Activated CD4-positive, alpha-beta T cell treated with anti-CD3 and anti-CD28 coated beads for 36 hours (primary cell): ENCODE results near the gene SMOC2. TPM values are rescaled to one million over a fixed set of nuclear protein-coding genes. Genes with fewer than 3 reads are reported as not detected.
"Not testable (repeated sequence)": the region's sequence is repeated elsewhere in the genome, so short reads cannot be mapped to it uniquely, and the experiment has no call there.

ENCODE experiments used
- ATAC-seq: fragments of 200-7000 bp; cut with Tn5 transposase; one replicate; pipeline ENCODE4 v1.10.0; 2021; ENCODE audit warnings: mild to moderate bottlenecking, moderate library complexity
- CTCF ChIA-PET: fragments of 350-600 bp; sonication (Branson Sonifier 250); formaldehyde crosslinking; loops from one replicate; lab custom pipeline; 2021; ENCODE audit warnings: antibody characterized with exemption; lab: Charles Lee
- POLR2A ChIA-PET: fragments of 350-600 bp; sonication (Branson Sonifier 250); formaldehyde crosslinking; loops from one replicate; lab custom pipeline; 2021; ENCODE audit warnings: antibody characterized with exemption, inconsistent platforms; lab: Charles Lee
- DNase-seq: peaks from one replicate; pipeline ENCODE4 v3.0.0-alpha.2; 2020
- H3K27ac Mint-ChIP-seq: one replicate; pipeline ENCODE4 v1.8.0; 2021; ENCODE audit warnings: mixed read lengths
- H3K27me3 Mint-ChIP-seq: one replicate; pipeline ENCODE4 v1.8.0; 2021; ENCODE audit warnings: mixed read lengths
- H3K36me3 Mint-ChIP-seq: one replicate; pipeline ENCODE4 v1.8.0; 2021; ENCODE audit warnings: low read depth, mixed read lengths
- H3K4me1 Mint-ChIP-seq: one replicate; pipeline ENCODE4 v1.8.0; 2021; ENCODE audit warnings: mixed read lengths
- H3K4me3 Mint-ChIP-seq: one replicate; pipeline ENCODE4 v1.8.0; 2021; ENCODE audit warnings: mild to moderate bottlenecking, moderate library complexity, mixed read lengths
- H3K9me3 Mint-ChIP-seq: one replicate; pipeline ENCODE4 v1.8.0; 2021; ENCODE audit warnings: low read depth, mixed read lengths
- intact Hi-C, 2 experiments: fragments of 100-400 bp; cut with DNase I in 1 of 2; cut with micrococcal nuclease in 1 of 2; formaldehyde crosslinking; loops; one replicate each; pipeline versions ENCODE4 v1.14.2 to v1.15.1; 2022 to 2024; cut with DNase I, micrococcal nuclease
- total RNA-seq, 2 experiments: library from RNA; stranded (reverse); gene quantifications; one replicate each; pipeline ENCODE4 v1.2.3, GENCODE V29; 2021

Gene SMOC2
- total RNA-seq, 2 experiments from 2014 or later = not detected

DNA sequence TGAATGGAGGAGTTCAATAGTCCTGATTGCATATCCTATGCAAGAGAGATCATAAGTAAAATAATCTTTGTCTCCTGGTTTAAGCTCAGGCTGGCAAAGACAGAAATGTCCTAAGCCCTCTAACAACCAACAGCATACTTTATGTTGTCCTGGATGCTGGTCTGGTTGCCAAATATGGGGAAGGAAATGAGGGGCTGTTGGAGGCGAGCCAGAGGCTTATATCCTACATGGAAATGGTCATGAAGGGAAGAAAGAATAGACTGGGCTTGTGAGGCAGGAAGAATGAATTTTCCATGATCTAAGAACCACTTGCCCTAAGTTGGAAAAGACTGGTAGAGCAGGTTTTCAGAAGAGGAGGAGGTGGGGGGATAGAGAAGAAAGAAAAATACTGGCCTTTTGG is 237.1 kb downstream of the SMOC2 start:
- Mint-ChIP-seq H3K9me3 (no peaks in the 10 kb centered on the region), H3K36me3 (no peaks in the 10 kb centered on the region), H3K4me3 (no peak overlapping the region), H3K27ac (no peak overlapping the region), H3K4me1 (no peaks in the 10 kb centered on the region), H3K27me3 (peaks cover 5% of the 10 kb centered on the region)
- POLR2A ChIA-PET = no interaction called here
- intact Hi-C loops = no loop called here
- CTCF ChIA-PET = no interaction called here
- ATAC-seq (no peak), DNase-seq (no peak)

DNA sequence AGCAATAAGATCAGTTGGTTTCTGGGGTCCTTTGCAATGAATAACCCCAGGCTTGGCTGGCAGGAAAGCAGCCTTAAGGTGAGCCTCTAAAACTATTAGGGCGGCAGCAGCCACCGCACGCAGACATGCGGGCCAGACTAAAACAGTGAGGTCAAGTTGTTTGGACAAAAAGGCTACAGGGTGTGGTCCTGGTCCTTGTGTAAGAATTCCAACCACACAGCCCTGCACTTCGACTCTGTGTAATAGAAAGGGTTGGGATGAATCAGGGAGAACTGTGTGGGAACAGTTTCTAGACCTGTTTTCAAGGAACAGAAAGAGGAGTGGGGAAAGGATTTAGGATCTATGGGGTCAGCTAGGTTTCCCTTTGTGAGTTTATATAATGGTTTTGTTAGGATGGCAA is 237.6 kb downstream of the SMOC2 start:
- no peaks in the 10 kb centered on the region for H3K9me3 Mint-ChIP-seq
- no peak overlapping the region for H3K27ac Mint-ChIP-seq
- H3K36me3 Mint-ChIP-seq = no peaks in the 10 kb centered on the region
- no peak for ATAC-seq
- H3K4me3 Mint-ChIP-seq = no peak overlapping the region
- intact Hi-C loops = no loop called here
- ChIA-PET CTCF (no interaction called here), POLR2A (no interaction called here)
- no peaks in the 10 kb centered on the region for H3K4me1 Mint-ChIP-seq
- no peak for DNase-seq
- H3K27me3 Mint-ChIP-seq = peaks cover 5% of the 10 kb centered on the region

DNA sequence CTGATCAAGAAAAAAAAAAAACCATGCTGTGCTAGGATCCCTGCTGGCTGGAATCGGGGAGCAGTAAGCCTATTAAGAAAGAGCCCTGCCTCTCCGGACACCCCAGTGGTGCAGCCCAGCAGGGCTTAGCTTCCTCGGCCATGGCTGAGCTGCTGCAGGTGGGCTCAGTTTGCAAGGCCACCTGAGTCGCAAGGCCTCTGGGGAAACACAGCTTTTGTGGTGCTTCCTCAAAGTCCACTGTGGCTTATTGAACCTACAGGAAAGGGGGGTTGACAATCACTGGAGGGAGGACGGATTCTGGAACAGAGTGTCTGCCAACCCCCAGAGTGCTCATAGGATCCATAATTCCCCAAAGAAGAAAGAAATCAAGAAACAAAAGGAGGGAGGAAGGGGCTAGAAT is 240.8 kb downstream of the SMOC2 start:
- Mint-ChIP-seq H3K27ac (no peak overlapping the region), H3K36me3 (no peaks in the 10 kb centered on the region), H3K27me3 (peaks cover 5% of the 10 kb centered on the region), H3K4me1 (no peaks in the 10 kb centered on the region), H3K4me3 (no peak overlapping the region), H3K9me3 (no peaks in the 10 kb centered on the region)
- POLR2A ChIA-PET = no interaction called here
- no peak for ATAC-seq
- DNase-seq = no peak
- CTCF ChIA-PET = no interaction called here
- intact Hi-C loops = no loop called here

DNA sequence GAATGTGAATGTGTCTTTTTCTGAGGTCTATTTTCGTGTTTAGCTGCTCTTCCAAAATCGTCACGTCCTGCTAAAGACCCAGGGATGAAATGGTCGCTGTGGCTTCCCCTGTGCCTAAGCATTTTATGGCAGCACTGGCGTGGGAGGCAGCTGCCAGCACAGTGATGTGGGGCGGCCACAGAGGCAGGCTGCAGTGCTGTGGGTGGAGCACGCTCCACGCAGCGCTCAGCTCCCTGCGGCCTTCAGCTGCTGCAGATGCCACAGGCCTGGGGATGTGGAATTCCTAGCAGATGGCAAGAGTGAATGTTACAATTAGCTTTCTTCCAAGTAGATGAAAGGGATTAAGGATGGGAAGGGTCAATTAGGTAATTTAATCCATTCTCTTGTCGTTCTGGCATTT is 242.6 kb downstream of the SMOC2 start:
- no peaks in the 10 kb centered on the region for H3K9me3 Mint-ChIP-seq
- ATAC-seq = no peak
- no peaks in the 10 kb centered on the region for H3K4me1 Mint-ChIP-seq
- CTCF ChIA-PET = no interaction called here
- POLR2A ChIA-PET = no interaction called here
- no peak for DNase-seq
- H3K27ac Mint-ChIP-seq = no peak overlapping the region
- H3K4me3 Mint-ChIP-seq = no peak overlapping the region
- no peaks in the 10 kb centered on the region for H3K36me3 Mint-ChIP-seq
- intact Hi-C loops = no loop called here
- H3K27me3 Mint-ChIP-seq = peaks cover 2% of the 10 kb centered on the region

DNA sequence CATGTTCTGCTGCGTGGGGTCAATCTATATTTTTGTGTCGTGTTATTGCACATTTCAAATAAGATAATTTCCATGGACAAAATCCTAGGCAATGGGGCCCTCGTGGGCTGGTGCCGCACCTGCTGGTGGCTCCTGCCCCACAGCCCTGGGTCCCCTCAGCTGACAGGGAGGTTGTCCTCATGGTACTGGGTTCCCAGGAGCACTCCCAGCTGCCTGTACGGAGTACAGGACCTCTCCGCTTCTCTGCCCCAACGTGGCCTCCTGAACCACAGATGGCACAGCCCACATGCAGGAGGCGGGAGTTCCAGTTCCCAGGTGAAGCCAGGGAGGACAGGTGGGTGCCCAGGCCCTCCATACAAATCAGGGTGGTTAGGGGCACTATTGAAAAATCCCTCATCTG is 243.5 kb downstream of the SMOC2 start:
- H3K4me1 Mint-ChIP-seq = no peaks in the 10 kb centered on the region
- intact Hi-C loops = no loop called here
- no peak for ATAC-seq
- H3K9me3 Mint-ChIP-seq = no peaks in the 10 kb centered on the region
- DNase-seq = no peak
- H3K4me3 Mint-ChIP-seq = no peak overlapping the region
- H3K27me3 Mint-ChIP-seq = peaks cover 2% of the 10 kb centered on the region
- no peaks in the 10 kb centered on the region for H3K36me3 Mint-ChIP-seq
- ChIA-PET CTCF (no interaction called here), POLR2A (no interaction called here)
- no peak overlapping the region for H3K27ac Mint-ChIP-seq

DNA sequence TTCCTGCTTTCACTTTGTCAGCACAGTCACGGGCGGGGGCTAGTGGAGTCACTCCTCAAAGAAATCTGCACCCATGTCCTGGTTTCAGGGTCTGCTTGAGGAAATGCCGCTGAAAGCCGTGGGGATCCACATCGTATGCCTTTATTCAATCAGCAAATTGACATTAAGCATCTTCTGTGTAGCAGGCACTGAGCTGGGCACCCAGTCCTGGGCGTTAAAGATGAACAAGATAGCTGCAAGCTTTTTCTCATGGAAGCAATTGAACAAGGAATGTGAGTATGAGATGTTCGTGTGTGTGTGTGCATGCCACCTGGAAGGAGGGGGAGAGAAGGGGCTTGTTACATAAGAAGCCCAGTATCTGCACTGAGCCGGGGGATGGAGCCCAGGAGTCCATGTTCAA is 243.9 kb downstream of the SMOC2 start:
- ATAC-seq = no peak
- POLR2A ChIA-PET = no interaction called here
- peaks cover 2% of the 10 kb centered on the region for H3K27me3 Mint-ChIP-seq

DNA sequence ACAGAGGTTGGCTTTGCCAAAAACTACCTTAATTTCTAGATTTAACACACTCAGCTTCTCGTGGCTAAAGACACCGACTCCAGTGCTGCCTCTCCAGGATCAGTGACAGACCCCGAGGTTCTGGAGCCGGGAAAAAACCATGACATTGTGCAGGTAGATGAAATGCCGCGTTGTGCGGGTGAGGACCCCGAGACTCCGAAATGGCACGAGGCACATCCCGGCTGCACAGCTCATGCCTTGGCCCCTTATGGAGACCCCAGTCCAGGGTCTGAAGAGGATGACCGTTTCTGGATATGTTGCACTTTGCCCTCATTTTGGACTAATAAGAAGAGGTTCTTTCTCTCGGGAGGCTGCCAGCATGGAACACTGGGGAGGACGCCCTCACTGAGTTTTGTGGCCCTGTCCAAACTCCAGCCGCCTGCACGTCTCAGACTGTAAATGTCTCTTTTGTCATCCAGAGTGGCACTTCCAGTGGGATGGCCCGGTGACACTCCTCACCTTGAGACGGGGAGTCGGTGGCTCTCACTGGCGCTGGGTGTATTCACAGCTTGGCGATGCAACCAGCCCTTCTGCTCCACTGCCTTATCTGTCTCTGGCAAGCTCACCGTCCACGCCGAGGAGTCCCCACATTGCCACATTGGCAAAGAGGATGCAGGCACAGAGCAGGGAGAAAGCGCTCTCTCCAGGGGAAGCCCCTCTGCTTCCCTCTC is 245.2 kb downstream of the SMOC2 start:
- intact Hi-C loops = no loop called here
- Mint-ChIP-seq H3K27me3 (no peaks in the 10 kb centered on the region), H3K36me3 (no peaks in the 10 kb centered on the region), H3K4me1 (no peaks in the 10 kb centered on the region), H3K27ac (no peak overlapping the region), H3K4me3 (no peak overlapping the region), H3K9me3 (no peaks in the 10 kb centered on the region)
- POLR2A ChIA-PET = no interaction called here
- ATAC-seq (no peak), DNase-seq (no peak)
- CTCF ChIA-PET = no interaction called here

More for the DNA sequence above, 243.9 kb downstream of the SMOC2 start:
- H3K4me1 Mint-ChIP-seq = no peaks in the 10 kb centered on the region
- no peaks in the 10 kb centered on the region for H3K9me3 Mint-ChIP-seq
- DNase-seq = no peak
- H3K4me3 Mint-ChIP-seq = no peak overlapping the region
- CTCF ChIA-PET = no interaction called here
- intact Hi-C loops = no loop called here
- no peak overlapping the region for H3K27ac Mint-ChIP-seq
- no peaks in the 10 kb centered on the region for H3K36me3 Mint-ChIP-seq

DNA sequence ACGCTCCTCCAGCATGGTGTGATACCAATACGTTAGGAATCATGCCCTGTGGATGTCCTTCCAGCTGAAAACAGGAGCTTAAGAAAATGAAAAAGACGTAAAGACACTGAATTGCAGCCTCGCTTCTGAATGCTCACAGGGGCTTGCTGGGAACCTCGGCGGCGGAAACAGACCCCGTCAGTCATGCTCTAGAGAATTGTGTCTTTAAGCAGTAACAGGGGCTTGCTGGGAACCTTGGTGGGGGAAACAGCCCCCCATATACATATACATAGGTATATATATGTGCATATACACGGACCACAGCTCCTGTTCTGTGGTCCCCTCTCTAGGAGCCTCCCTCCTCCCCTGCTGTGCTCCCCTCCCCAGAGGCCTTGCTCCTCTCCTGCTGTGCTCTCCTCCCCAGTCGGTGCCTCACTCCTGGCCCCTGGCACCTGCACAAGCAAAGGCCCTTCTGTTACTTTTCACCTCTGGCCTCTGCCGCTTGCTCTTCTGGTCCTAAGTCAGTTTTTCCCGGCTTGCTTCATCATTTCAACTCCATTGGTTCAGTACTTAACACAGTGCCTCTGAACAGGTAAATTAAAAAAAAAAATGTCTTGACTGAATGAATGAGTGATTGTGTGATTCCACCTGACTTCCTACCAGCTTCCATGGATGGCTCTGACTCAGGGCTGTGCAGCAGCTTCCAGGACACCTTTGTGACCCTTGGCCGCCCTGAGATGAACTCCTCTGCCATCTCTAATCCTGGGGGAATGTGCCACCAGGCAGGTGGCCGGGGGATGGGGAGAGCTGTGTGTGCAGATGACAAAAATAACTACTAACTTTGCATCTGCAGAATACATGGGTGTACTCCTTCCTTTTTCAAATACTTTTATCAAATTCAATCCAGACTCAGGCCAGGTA is 246.1 kb downstream of the SMOC2 start:
- DNase-seq = no peak
- POLR2A ChIA-PET = no interaction called here
- Mint-ChIP-seq H3K4me1 (no peaks in the 10 kb centered on the region), H3K27ac (no peak overlapping the region), H3K27me3 (no peaks in the 10 kb centered on the region), H3K9me3 (no peaks in the 10 kb centered on the region), H3K4me3 (no peak overlapping the region), H3K36me3 (no peaks in the 10 kb centered on the region)
- CTCF ChIA-PET = no interaction called here
- no peak for ATAC-seq
- intact Hi-C loops = no loop called here

DNA sequence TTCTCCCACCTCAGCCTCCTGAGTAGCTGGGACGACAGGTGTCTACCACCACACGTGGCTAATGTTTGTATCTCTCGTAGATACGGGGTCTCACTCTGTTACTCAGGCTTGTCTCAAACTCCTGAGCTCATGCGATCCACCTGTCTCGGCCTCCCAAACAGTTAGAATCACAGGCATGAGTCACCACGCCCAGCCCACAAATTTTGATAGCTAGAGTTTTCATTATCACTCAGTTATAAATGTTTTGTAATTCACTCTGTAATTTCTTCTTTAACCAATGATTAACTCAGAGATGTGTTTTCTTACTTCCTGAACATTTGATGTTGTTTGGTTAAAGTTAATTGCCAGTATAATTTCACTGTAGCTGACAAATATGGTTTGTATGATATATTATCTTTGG is 249.3 kb downstream of the SMOC2 start:
- Mint-ChIP-seq H3K27me3 (peaks cover 2% of the 10 kb centered on the region), H3K27ac (no peak overlapping the region), H3K4me3 (no peak overlapping the region), H3K9me3 (no peaks in the 10 kb centered on the region), H3K4me1 (no peaks in the 10 kb centered on the region), H3K36me3 (no peaks in the 10 kb centered on the region)
- ATAC-seq (no peak), DNase-seq (no peak)
- intact Hi-C loops = no loop called here
- ChIA-PET POLR2A (no interaction called here), CTCF (no interaction called here)

DNA sequence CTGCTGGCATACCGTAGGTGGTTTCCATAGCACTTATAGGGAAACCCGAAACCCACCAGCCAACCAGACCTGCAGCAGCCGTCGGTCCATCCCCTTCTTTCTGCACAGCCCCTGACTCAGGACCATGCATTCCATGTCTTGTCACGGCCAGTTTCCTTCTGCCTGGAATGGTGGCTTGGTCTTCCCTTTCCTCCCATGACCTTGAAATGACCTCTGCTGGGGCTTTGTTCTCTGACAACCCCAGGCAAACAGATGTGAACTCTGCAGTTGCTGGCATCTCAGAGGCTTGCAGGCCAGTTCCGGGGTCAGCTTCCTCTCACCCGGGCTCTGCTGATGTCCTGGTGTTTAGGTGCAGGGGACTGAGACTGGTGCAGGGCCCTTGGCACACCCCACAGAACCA is 250.8 kb downstream of the SMOC2 start:
- Mint-ChIP-seq H3K9me3 (no peaks in the 10 kb centered on the region), H3K36me3 (no peaks in the 10 kb centered on the region), H3K27ac (no peak overlapping the region), H3K4me1 (no peaks in the 10 kb centered on the region), H3K4me3 (no peak overlapping the region), H3K27me3 (peaks cover 2% of the 10 kb centered on the region)
- ChIA-PET POLR2A (no interaction called here), CTCF (no interaction called here)
- intact Hi-C loops = no loop called here
- ATAC-seq = no peak
- DNase-seq = no peak

DNA sequence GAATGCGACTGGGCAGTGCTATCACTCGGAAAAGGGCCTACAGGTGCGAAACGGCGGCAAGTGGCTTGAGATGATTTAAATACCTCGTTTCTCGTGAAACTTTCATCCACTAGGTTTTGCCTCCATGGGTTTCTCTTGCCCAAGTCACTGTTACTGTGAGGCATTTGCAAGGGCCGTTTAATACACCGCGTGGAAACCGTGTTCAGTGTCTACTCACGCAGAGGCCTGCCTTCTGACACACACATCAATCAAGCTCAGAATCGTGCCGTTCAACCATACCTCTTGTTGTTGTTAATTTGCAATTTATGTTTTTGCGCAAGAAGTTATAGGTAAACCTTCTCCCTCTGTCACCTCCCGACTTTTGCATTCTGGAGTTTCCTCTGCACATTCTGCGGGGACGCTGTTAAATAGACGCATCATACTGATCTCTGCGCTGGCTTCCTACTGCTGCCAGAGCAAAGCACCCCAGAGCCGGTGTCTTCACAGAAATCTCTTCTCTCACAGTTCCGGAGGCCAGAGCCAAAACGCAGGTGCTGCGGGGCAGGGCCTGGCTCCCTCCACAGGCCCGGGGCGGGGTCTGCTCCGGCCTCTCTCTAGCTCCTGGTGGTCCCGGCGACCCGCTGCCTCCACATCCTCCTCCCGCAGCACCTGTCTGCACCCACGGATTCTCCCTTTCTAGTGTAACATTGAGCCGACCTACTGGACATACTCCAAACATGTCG is 251.4 kb downstream of the SMOC2 start:
- ATAC-seq (no peak), DNase-seq (no peak)
- Mint-ChIP-seq H3K27me3 (peaks cover 2% of the 10 kb centered on the region), H3K27ac (no peak overlapping the region), H3K9me3 (no peaks in the 10 kb centered on the region), H3K4me3 (no peak overlapping the region), H3K36me3 (no peaks in the 10 kb centered on the region), H3K4me1 (no peaks in the 10 kb centered on the region)
- intact Hi-C loops = no loop called here
- ChIA-PET CTCF (no interaction called here), POLR2A (no interaction called here)

DNA sequence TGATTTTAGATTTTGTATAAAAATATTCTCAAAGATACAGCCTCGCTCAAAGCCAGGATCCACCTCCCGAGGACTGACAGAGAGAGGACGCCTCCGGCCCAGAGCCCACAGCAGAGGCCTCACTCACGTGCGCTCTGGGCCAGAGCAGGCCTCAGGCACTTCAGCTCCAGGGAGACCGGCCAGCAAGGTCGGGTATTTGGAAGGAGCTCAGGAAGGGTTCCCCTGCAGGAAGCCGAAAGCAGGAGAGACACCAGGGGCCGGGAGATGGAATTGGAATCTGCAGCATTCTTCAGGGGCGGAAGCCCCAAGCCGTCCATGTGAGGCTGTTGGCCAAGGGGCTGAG is 251.9 kb downstream of the SMOC2 start:
- H3K4me1 Mint-ChIP-seq, H3K36me3 Mint-ChIP-seq, POLR2A ChIA-PET, CTCF ChIA-PET, H3K27me3 Mint-ChIP-seq, H3K4me3 Mint-ChIP-seq, intact Hi-C loops, H3K9me3 Mint-ChIP-seq, H3K27ac Mint-ChIP-seq, DNase-seq, ATAC-seq: not testable (repeated sequence)
